T-helper 9 cell (primary cell): ENCODE data around the gene BHLHA15.
A peak's percentile ranks its signal among the peaks of the same experiment; 100 is the strongest.

Experiments
- DNase-seq: peaks from one replicate; pipeline ENCODE4 v3.0.0-alpha.2; 2020

Gene BHLHA15

GRCh38 chr7:98250789-98251188 lies 39.5 kb downstream of the BHLHA15 start:
- DNase-seq = peak; percentile 21

GRCh38 chr7:98251231-98251600 lies 40.0 kb downstream of the BHLHA15 start:
- DNase-seq = no peak

GRCh38 chr7:98251601-98252424 lies 40.6 kb downstream of the BHLHA15 start, which contains the start of gene TECPR1:
TECPR1 (minus strand) TSS chr7:98252232; CDS start chr7:98246146, 6,086 bp downstream.
- peak; percentile 75 for DNase-seq

- no peak for DNase-seq
These were observed 41.3 kb downstream of the BHLHA15 start for GRCh38 chr7:98252425-98253054.

GRCh38 chr7:98254516-98254915 lies 43.3 kb downstream of the BHLHA15 start:
- no peak for DNase-seq

- DNase-seq = no peak
These were observed 43.8 kb downstream of the BHLHA15 start for GRCh38 chr7:98254951-98255610.

GRCh38 chr7:98256431-98256830 lies 45.2 kb downstream of the BHLHA15 start:
- DNase-seq = no peak

GRCh38 chr7:98257701-98258100 lies 46.5 kb downstream of the BHLHA15 start:
- no peak for DNase-seq
